HepG2 (cell line): ENCODE results near the gene AHSA1. TPM values are rescaled to one million over a fixed set of nuclear protein-coding genes. Genes with fewer than 3 reads are reported as not detected.

ENCODE experiments used
- ATAC-seq: fragments of 200-7000 bp; cut with Tn5 transposase; 3 replicates; pipeline ENCODE4 v1.9.1; 2020; ENCODE audit warnings: mild to moderate bottlenecking, moderate library complexity
- Bru-seq: library from RNA; stranded (reverse); fragments of 400-500 nt; gene quantifications from one replicate; lab custom pipeline; 2021; lab: Mats Ljungman, UMichigan
- BruChase-seq, 2 experiments: library from RNA; stranded (reverse); fragments of 400-500 nt; gene quantifications; one replicate each; lab custom pipeline; 2021; lab: Mats Ljungman, UMichigan
- BruUV-seq: library from RNA; stranded (reverse); fragments of 400-500 nt; replicated peaks from 2 replicates; lab custom pipeline; 2021; lab: Mats Ljungman, UMichigan
- CTCF ChIA-PET: fragments of 300-600 bp; formaldehyde crosslinking; extraction: SDS; loops from one replicate; lab custom pipeline; 2021; ENCODE audit warnings: low total read pairs, inconsistent platforms, low intra/inter-chr PET ratio; lab: Yijun Ruan, JAX
- POLR2A ChIA-PET: fragments of 350-600 bp; sonication (Branson Sonifier 250); formaldehyde crosslinking; loops from one replicate; lab custom pipeline; 2020; ENCODE audit warnings: antibody characterized with exemption, inconsistent platforms; lab: Yijun Ruan, JAX
- DNase-seq: peaks from one replicate; pipeline ENCODE4 v3.0.0-alpha.2; 2015; ENCODE audit warnings: low spot score
- FAIRE-seq: peaks from 3 replicates; lab custom pipeline; 2011; peaks lifted over from hg19 to GRCh38; lab: Jason Lieb, UNC
- H2AFZ ChIP-seq: one replicate; pipeline ENCODE4 v1.6.1; 2011; ENCODE audit warnings: low read length, inconsistent platforms
- H3K27ac ChIP-seq: fragments of 300-600 bp; 3 replicates; pipeline ENCODE4 v1.8.0; 2011; ENCODE audit warnings: mixed run types, mild to moderate bottlenecking, mixed read lengths, low read length, inconsistent platforms; ENCODE audit not compliant: insufficient read depth; ENCODE audit errors: extremely low read length
- H3K27me3 ChIP-seq, 2 experiments: fragments of 200-600 bp in 1 of 2; 2 replicates in 1 of 2; 3 replicates in 1 of 2; pipeline versions ENCODE4 v1.6.0 to v1.8.0; 2011; ENCODE audit warnings: low read length in 2 of 2, mild to moderate bottlenecking in 2 of 2, moderate library complexity in 2 of 2, inconsistent platforms in 1 of 2; ENCODE audit not compliant: insufficient read depth in 2 of 2, control insufficient read depth in 1 of 2
- H3K36me3 ChIP-seq, 2 experiments: fragments of 200-600 bp in 1 of 2; replicated peaks in 1 of 2; 2 replicates in 1 of 2; 3 replicates in 1 of 2; pipeline versions ENCODE4 v1.5.1 to v1.8.0; 2011; ENCODE audit warnings: low read length in 2 of 2, inconsistent platforms in 1 of 2; ENCODE audit not compliant: insufficient read depth in 2 of 2, control insufficient read depth in 1 of 2
- H3K4me1 ChIP-seq: 2 replicates; pipeline ENCODE4 v1.5.1; 2012; ENCODE audit warnings: low read length, inconsistent platforms; ENCODE audit not compliant: insufficient read depth
- H3K4me2 ChIP-seq: 2 replicates; pipeline ENCODE4 v1.6.0; 2011; ENCODE audit warnings: low read depth, low read length, inconsistent platforms
- H3K4me3 ChIP-seq, 3 experiments: fragments of 200-600 bp in 1 of 3; sonication (generic), shearing (Covaris generic) in 1 of 3; replicated peaks in 1 of 3; 2 replicates each; pipeline ENCODE4 v1.5.1; 2011 to 2016; ENCODE audit warnings: low read length in 3 of 3, inconsistent platforms in 2 of 3, low read depth in 2 of 3, mild to moderate bottlenecking in 2 of 3, control low read depth in 1 of 3, mixed read lengths in 1 of 3; ENCODE audit not compliant: insufficient read depth in 1 of 3
- H3K79me2 ChIP-seq: one replicate; pipeline ENCODE4 v1.6.1; 2011; ENCODE audit warnings: low read length, inconsistent platforms; ENCODE audit not compliant: insufficient read depth
- H3K9ac ChIP-seq: 2 replicates; pipeline ENCODE4 v1.6.0; 2011; ENCODE audit warnings: mild to moderate bottlenecking, low read depth, low read length, inconsistent platforms; ENCODE audit not compliant: insufficient read depth
- H3K9me3 ChIP-seq: 2 replicates; pipeline ENCODE4 v1.5.1; 2012; ENCODE audit warnings: mild to moderate bottlenecking, low read length
- H4K20me1 ChIP-seq: 2 replicates; pipeline ENCODE4 v1.6.0; 2011; ENCODE audit warnings: inconsistent platforms, mild to moderate bottlenecking, low read length, moderate library complexity; ENCODE audit not compliant: insufficient read depth
- ELF1 ChIP-seq: sonication (generic); formaldehyde crosslinking; IDR thresholded peaks from 2 replicates; pipeline ENCODE4 v1.4.0; 2020; ENCODE audit warnings: missing genetic modification reagents
- FOSL1 ChIP-seq: sonication (generic); formaldehyde crosslinking; IDR thresholded peaks from 2 replicates; pipeline ENCODE4 v1.9.0; 2021; ENCODE audit warnings: missing genetic modification reagents, borderline replicate concordance
- KAT8 ChIP-seq: IDR thresholded peaks from 2 replicates; pipeline ENCODE4 v1.6.1; 2016; ENCODE audit warnings: missing genetic modification reagents, missing compliant biosample characterization
- KLF15 ChIP-seq: sonication (generic); formaldehyde crosslinking; IDR thresholded peaks from 2 replicates; pipeline ENCODE4 v1.8.1; 2023; ENCODE audit warnings: borderline replicate concordance, mild to moderate bottlenecking, inconsistent platforms, missing genetic modification reagents, mixed read lengths
- MED8 ChIP-seq: sonication (generic); formaldehyde crosslinking; IDR thresholded peaks from 2 replicates; pipeline ENCODE4 v1.8.1; 2023; ENCODE audit warnings: mild to moderate bottlenecking, missing genetic modification reagents; ENCODE audit not compliant: insufficient replicate concordance
- RELA ChIP-seq: sonication (generic); formaldehyde crosslinking; IDR thresholded peaks from 2 replicates; pipeline ENCODE4 v1.4.0; 2020; ENCODE audit warnings: missing genetic modification reagents
- RFX3 ChIP-seq: IDR thresholded peaks from 2 replicates; pipeline ENCODE4 v1.6.1; 2016; ENCODE audit warnings: missing biosample characterization, missing genetic modification reagents
- THAP7 ChIP-seq: sonication (generic); formaldehyde crosslinking; IDR thresholded peaks from 2 replicates; pipeline ENCODE4 v1.8.1; 2023; ENCODE audit warnings: mild to moderate bottlenecking, missing genetic modification reagents
- THYN1 ChIP-seq: sonication (generic); formaldehyde crosslinking; IDR thresholded peaks from 2 replicates; pipeline ENCODE4 v1.8.1; 2023; ENCODE audit warnings: low read depth, mild to moderate bottlenecking, moderate library complexity, missing genetic modification reagents, borderline replicate concordance
- ZNF136 ChIP-seq: sonication (generic); formaldehyde crosslinking; IDR thresholded peaks from 2 replicates; pipeline ENCODE4 v1.8.1; 2022; ENCODE audit warnings: low read depth, mild to moderate bottlenecking, moderate library complexity, missing genetic modification reagents
- ZNF143 ChIP-seq: sonication (generic); formaldehyde crosslinking; IDR thresholded peaks from 2 replicates; pipeline ENCODE4 v1.4.0; 2020; ENCODE audit warnings: missing genetic modification reagents
- ZNF775 ChIP-seq: sonication (generic); formaldehyde crosslinking; IDR thresholded peaks from 2 replicates; pipeline ENCODE4 v1.4.0; 2020; ENCODE audit warnings: missing genetic modification reagents, mild to moderate bottlenecking, moderate library complexity, borderline replicate concordance
- ZNF777 ChIP-seq: sonication (generic); formaldehyde crosslinking; IDR thresholded peaks from 2 replicates; pipeline ENCODE4 v1.4.0; 2020; ENCODE audit warnings: missing genetic modification reagents
- ZSCAN5A ChIP-seq: sonication (generic); formaldehyde crosslinking; IDR thresholded peaks from 2 replicates; pipeline ENCODE4 v1.8.0; 2022; ENCODE audit warnings: mild to moderate bottlenecking, missing genetic modification reagents, borderline replicate concordance
- ZZZ3 ChIP-seq: sonication (generic); formaldehyde crosslinking; IDR thresholded peaks from 2 replicates; pipeline ENCODE4 v1.4.0; 2020; ENCODE audit warnings: missing genetic modification reagents, mild to moderate bottlenecking, borderline replicate concordance
- WGBS: methylation state at CpG from one replicate; pipeline ENCODE4 v1.1.6; 2017; ENCODE audit warnings: low lambda C conversion rate; 5-methylcytosine and 5-hydroxymethylcytosine counted together
- in situ Hi-C: cut with HindIII; loops from 2 replicates; pipeline ENCODE4 v1.10.0; 2017; ENCODE audit warnings: low pct_unique_long_range_greater_than_20kb; ENCODE audit not compliant: extremely low pct_ligation_motif_present
- intact Hi-C: fragments of 100-400 bp; cut with micrococcal nuclease; formaldehyde crosslinking; loops from one replicate; pipeline ENCODE4 v1.10.0; 2022; ENCODE audit not compliant: unreplicated experiment
- long read RNA-seq, 2 experiments: library from RNA in 1 of 2; library from polyadenylated mRNA in 1 of 2; stranded (forward) in 1 of 2; unstranded in 1 of 2; transcript quantifications; one replicate each; pipeline ENCODE4 v2.0.0, GENCODE V29; 2019 to 2022
- polyA minus RNA-seq, 3 experiments: library from RNA; depleted of rRNA, polyadenylated mRNA; stranded (reverse); fragments of >200 nt; gene quantifications; 2 replicates each; pipeline ENCODE4 v1.2.3, GENCODE V29; 2011; ENCODE audit warnings: low replicate concordance in 1 of 3
- polyA plus RNA-seq, 8 experiments: library from polyadenylated mRNA; depleted of rRNA in 3 of 8; stranded (reverse) in 7 of 8; unstranded in 1 of 8; fragments of >200 nt; fragmentation: Illumina TruSeq in 4 of 8; extraction: Trizol in 4 of 8; gene quantifications; 2 replicates each; pipeline versions ENCODE4 v1.2.1 to v1.2.3, GENCODE V29; 2011 to 2016; ENCODE audit warnings: low read depth in 4 of 8, missing spikeins in 1 of 8, mixed read lengths in 1 of 8; ENCODE audit not compliant: insufficient read depth in 1 of 8
- total RNA-seq, 5 experiments: library from RNA; depleted of rRNA; stranded (reverse); fragments of >200 nt; fragmentation: Illumina TruSeq; extraction: Trizol; gene quantifications; 2 replicates each; pipeline ENCODE4 v1.2.3, GENCODE V29; 2016; ENCODE audit warnings: low read depth in 1 of 5

The AHSA1 gene
- total RNA-seq (2016; rRNA removed; fragmentation: Illumina TruSeq; extraction: Trizol), result 241 and 310 TPM in 2 replicates
- total RNA-seq (2016; cell fraction: cytosol; rRNA removed; fragmentation: Illumina TruSeq; extraction: Trizol; ENCODE audit: low read depth), result 46.4 and 46.6 TPM in 2 replicates
- total RNA-seq (2016; cell fraction: insoluble cytoplasmic fraction; rRNA removed; fragmentation: Illumina TruSeq; extraction: Trizol), result 247 and 307 TPM in 2 replicates
- total RNA-seq (2016; cell fraction: membrane; rRNA removed; fragmentation: Illumina TruSeq; extraction: Trizol), result 65.3 and 71.9 TPM in 2 replicates
- 99.7 and 100 TPM in 2 replicates for total RNA-seq (2016; cell fraction: nucleus; rRNA removed; fragmentation: Illumina TruSeq; extraction: Trizol)
- 113 and 118 TPM in 2 replicates for polyA plus RNA-seq (2011; rRNA removed)
- polyA plus RNA-seq (2011; cell fraction: cytosol; rRNA removed), result 126 and 174 TPM in 2 replicates
- polyA plus RNA-seq (2011; cell fraction: nucleus; rRNA removed), result 40.9 and 53.0 TPM in 2 replicates
- 114 and 118 TPM in 2 replicates for polyA plus RNA-seq (2012)
- polyA plus RNA-seq (2016; cell fraction: cytosol; fragmentation: Illumina TruSeq; extraction: Trizol; ENCODE audit: low read depth), result 26.2 TPM in 2 replicates
- 395 TPM in 2 replicates for polyA plus RNA-seq (2016; cell fraction: insoluble cytoplasmic fraction; fragmentation: Illumina TruSeq; extraction: Trizol; ENCODE audit: low read depth)
- polyA plus RNA-seq (2016; cell fraction: membrane; fragmentation: Illumina TruSeq; extraction: Trizol; ENCODE audit: low read depth), result 42.3 and 47.2 TPM in 2 replicates
- polyA plus RNA-seq (2016; cell fraction: nucleus; fragmentation: Illumina TruSeq; extraction: Trizol; ENCODE audit: insufficient read depth, low read depth), result 170 and 191 TPM in 2 replicates
- 102 and 240 TPM in 2 replicates for polyA minus RNA-seq (2011; rRNA and poly(A)+ RNA removed; ENCODE audit: low replicate concordance)
- 59.2 and 65.4 TPM in 2 replicates for polyA minus RNA-seq (2011; cell fraction: cytosol; rRNA and poly(A)+ RNA removed)
- 32.2 and 49.9 TPM in 2 replicates for polyA minus RNA-seq (2011; cell fraction: nucleus; rRNA and poly(A)+ RNA removed)
- percentile 86 among the genes with signal in this experiment for Bru-seq, nascent RNA
- BruChase-seq, experiment 1, labeled RNA remaining after a 6-hour chase, result percentile 95 among the genes with signal in this experiment
- percentile 92 among the genes with signal in this experiment for BruChase-seq, experiment 2, labeled RNA remaining after a 2-hour chase
- long read RNA-seq, experiment 1, transcript AHSA1-201 (9 exons, 1,402 nt), result major isoform, 109 of 124 reads
- long read RNA-seq, experiment 1, partial matches to known transcripts, result 6 of 124 reads
- long read RNA-seq, experiment 1, other reads (novel, unspliced or antisense), result 4 of 124 reads
- long read RNA-seq, experiment 2, transcript AHSA1-201 (9 exons, 1,402 nt), result major isoform, 229 of 302 reads
- long read RNA-seq, experiment 2, transcript AHSA1-207 (5 exons, 561 nt), result minor isoform, 6 of 302 reads
- long read RNA-seq, experiment 2, partial matches to known transcripts, result 27 of 302 reads
- long read RNA-seq, experiment 2, other reads (novel, unspliced or antisense), result 35 of 302 reads

GRCh38 chr14:77457522-77458248, at the start of gene AHSA1, which contains the start of gene VIPAS39:
Gene AHSA1 (plus strand): TSS chr14:77458093. CDS start chr14:77458190, 97 bp downstream.
Gene VIPAS39 (minus strand): TSS chr14:77457601. CDS start chr14:77454102, 3,499 bp downstream.
- DNase-seq (peak; percentile 99), FAIRE-seq (peak; percentile 98), ATAC-seq (peak; percentile 95)
- ChIA-PET CTCF (interaction anchor here (1.5 kb wide), 1 partner anchor 94 kb away, joined by 4 read pairs; no protein-coding TSS in a partner anchor), POLR2A (interaction anchor here (0.6 to 2.7 kb wide), 7 partner anchors 10 to 137 kb away, joined by 3 to 10 read pairs (median 6); partner anchors contain the start of genes GSTZ1, ISM2 and POMT2)
- no TSS peak for BruUV-seq
- H4K20me1 ChIP-seq, result peaks cover 8% of the 10 kb centered on the region
- no peaks in the 10 kb centered on the region; a peak in 1 of 5 replicates for H3K27me3 ChIP-seq
- peaks cover 22 to 30% of the 10 kb centered on the region in 2 experiments for H3K36me3 ChIP-seq
- peak within 1 kb of the TSS; percentile 95 for H3K4me2 ChIP-seq
- intact Hi-C loops, result loop anchor here (1.0 to 5.0 kb wide), 3 partner anchors 41 to 135 kb away; partner anchors contain the start of genes GSTZ1, ISM2, POMT2 and SAMD15
- 1% methylated on average over 31 of the region's 50 CpGs for WGBS
- peak within 1 kb of the TSS; percentile 88 for H3K27ac ChIP-seq
- H3K4me1 ChIP-seq, result peaks cover 35% of the 10 kb centered on the region
- H2AFZ ChIP-seq, result peak within 1 kb of the TSS; percentile 98
- peak within 1 kb of the TSS; percentile 89 for H3K9ac ChIP-seq
- no peaks in the 10 kb centered on the region for H3K9me3 ChIP-seq
- peak within 1 kb of the TSS; percentile 79 to 98 (median 90) for H3K4me3 ChIP-seq
- peaks cover 48% of the 10 kb centered on the region for H3K79me2 ChIP-seq
- in situ Hi-C loops, result loop anchor here (5.0 kb wide), 1 partner anchor 95 kb away; no protein-coding TSS in a partner anchor
- TF ChIP-seq ELF1 (CRISPR knock-in tag) (peak; percentile 91), ZZZ3 (CRISPR knock-in tag) (peak; percentile 43; the same call in 1 of the 2 replicates), ZNF143 (CRISPR knock-in tag) (peak; percentile 97), THAP7 (CRISPR knock-in tag) (peak; percentile 17; the same call in 1 of the 2 replicates), RELA (CRISPR knock-in tag) (0 out of 2 replicates have a peak, but pooled peaks have one; percentile 27), ZNF777 (0 out of 2 replicates have a peak, but pooled peaks have one; percentile 7), MED8 (CRISPR knock-in tag) (no peak), ZNF775 (CRISPR knock-in tag) (no peak), THYN1 (CRISPR knock-in tag) (0 out of 2 replicates have a peak, but pooled peaks have one; percentile 19), RFX3 (CRISPR knock-in tag) (no peak), ZNF136 (CRISPR knock-in tag) (0 out of 2 replicates have a peak, but pooled peaks have one; percentile 44), FOSL1 (CRISPR knock-in tag) (no peak), KLF15 (no peak), ZSCAN5A (CRISPR knock-in tag) (no peak), KAT8 (CRISPR knock-in tag) (peak; percentile 91)
